Measurements from ENCODE around the gene PARD3. TPM values are rescaled to one million over a fixed set of nuclear protein-coding genes. Genes with fewer than 3 reads are reported as not detected.
A peak's percentile ranks its signal among the peaks of the same experiment; 100 is the strongest.

The PARD3 gene
- total RNA-seq, 1 donor from 2014 or later, result 37.2 TPM

DNA sequence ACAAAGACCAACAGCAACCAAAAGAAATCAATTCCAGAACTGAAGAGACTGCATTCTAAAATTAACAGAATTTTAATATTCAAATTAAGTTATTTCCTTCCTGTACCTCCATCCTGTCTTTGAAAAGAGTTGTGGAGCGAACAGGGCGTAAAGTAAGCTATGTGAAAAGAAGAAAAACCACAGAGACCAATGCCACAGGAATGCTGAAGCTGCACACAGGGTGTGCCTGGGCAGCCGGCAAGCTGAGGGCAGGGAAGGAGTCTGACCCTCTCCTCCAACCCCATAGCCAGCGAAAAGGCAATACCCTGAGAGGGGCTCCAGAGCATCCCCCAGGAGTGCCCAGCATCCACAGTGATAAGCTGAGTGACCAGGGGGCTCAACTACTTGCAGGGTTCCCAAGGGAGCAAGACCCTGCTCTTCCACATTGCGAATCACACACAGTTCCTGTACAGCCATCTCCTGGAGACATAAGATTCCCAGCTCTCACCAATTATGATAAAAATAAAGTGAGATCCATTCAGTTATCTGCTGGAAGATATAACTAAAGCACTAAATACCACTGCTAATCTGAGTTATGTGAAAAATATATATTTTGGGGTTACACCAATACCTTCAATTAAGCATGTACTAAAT is 93.8 kb downstream of the PARD3 start:
- TF ChIP-seq, protein P1, sequence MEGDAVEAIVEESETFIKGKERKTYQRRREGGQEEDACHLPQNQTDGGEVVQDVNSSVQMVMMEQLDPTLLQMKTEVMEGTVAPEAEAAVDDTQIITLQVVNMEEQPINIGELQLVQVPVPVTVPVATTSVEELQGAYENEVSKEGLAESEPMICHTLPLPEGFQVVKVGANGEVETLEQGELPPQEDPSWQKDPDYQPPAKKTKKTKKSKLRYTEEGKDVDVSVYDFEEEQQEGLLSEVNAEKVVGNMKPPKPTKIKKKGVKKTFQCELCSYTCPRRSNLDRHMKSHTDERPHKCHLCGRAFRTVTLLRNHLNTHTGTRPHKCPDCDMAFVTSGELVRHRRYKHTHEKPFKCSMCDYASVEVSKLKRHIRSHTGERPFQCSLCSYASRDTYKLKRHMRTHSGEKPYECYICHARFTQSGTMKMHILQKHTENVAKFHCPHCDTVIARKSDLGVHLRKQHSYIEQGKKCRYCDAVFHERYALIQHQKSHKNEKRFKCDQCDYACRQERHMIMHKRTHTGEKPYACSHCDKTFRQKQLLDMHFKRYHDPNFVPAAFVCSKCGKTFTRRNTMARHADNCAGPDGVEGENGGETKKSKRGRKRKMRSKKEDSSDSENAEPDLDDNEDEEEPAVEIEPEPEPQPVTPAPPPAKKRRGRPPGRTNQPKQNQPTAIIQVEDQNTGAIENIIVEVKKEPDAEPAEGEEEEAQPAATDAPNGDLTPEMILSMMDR (IDR thresholded peaks at IDR 0.05), result no peak
- Mint-ChIP-seq H3K4me1 (ENCODE audit: unreplicated experiment) (peaks cover 34% of the 10 kb centered on the region), H3K27me3 (ENCODE audit: unreplicated experiment) (no peaks in the 10 kb centered on the region), H3K4me3 (ENCODE audit: unreplicated experiment) (peak overlapping the region; percentile 4), H3K36me3 (ENCODE audit: unreplicated experiment) (no peaks in the 10 kb centered on the region), H3K9me3 (ENCODE audit: unreplicated experiment) (no peaks in the 10 kb centered on the region), H3K27ac (ENCODE audit: unreplicated experiment) (peak overlapping the region; percentile 64)
- no peak for DNase-seq (ENCODE audit: extremely low spot score, unreplicated experiment)

DNA sequence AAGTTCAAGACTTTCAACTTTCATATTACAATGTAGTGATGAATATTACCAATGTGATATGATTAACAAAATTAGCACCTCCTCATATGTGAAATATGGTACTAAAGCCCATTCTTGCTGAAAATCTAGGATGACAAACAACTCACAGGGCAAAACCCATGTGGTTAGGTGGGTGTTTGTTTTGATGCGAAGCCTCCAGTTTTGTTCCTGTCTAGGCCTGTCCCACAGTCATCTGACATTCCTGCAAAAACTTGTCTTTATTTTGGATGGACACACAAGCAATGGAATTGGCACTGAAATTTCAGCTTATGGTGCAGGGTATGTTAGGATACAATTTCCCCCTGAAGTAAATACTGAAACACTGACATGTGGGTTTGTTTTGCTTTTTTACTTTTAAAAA is 95.3 kb downstream of the PARD3 start:
- Mint-ChIP-seq H3K4me3 (ENCODE audit: unreplicated experiment) (no peak overlapping the region), H3K9me3 (ENCODE audit: unreplicated experiment) (no peaks in the 10 kb centered on the region), H3K4me1 (ENCODE audit: unreplicated experiment) (peaks cover 33% of the 10 kb centered on the region), H3K27ac (ENCODE audit: unreplicated experiment) (no peak overlapping the region), H3K27me3 (ENCODE audit: unreplicated experiment) (no peaks in the 10 kb centered on the region), H3K36me3 (ENCODE audit: unreplicated experiment) (no peaks in the 10 kb centered on the region)
- no peak for DNase-seq (ENCODE audit: extremely low spot score, unreplicated experiment)
- TF ChIP-seq, protein P1 (IDR thresholded peaks at IDR 0.05), result no peak

DNA sequence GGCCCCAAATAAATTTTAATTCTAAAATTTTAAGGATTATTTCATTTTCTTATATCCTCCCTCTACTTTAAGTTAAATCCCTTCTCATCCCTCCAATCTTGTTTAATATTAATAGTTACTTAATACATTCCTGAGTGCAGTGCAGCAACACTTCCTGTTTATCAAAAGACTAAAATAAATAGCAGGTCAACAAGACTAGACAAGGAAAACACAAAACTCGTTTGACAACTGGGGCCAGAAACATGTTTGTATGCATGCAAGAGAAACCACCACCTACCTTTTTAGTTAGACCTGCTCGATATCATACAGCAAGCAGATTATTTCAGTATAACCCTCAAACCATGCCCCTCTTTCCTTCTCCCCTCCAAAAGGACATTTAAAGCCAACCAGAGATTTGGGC is 95.8 kb downstream of the PARD3 start:
- Mint-ChIP-seq H3K36me3 (ENCODE audit: unreplicated experiment) (no peaks in the 10 kb centered on the region), H3K27me3 (ENCODE audit: unreplicated experiment) (no peaks in the 10 kb centered on the region), H3K27ac (ENCODE audit: unreplicated experiment) (no peak overlapping the region), H3K4me3 (ENCODE audit: unreplicated experiment) (no peak overlapping the region), H3K9me3 (ENCODE audit: unreplicated experiment) (no peaks in the 10 kb centered on the region), H3K4me1 (ENCODE audit: unreplicated experiment) (peaks cover 29% of the 10 kb centered on the region)
- TF ChIP-seq, protein P1 (IDR thresholded peaks at IDR 0.05), result no peak
- no peak for DNase-seq (ENCODE audit: extremely low spot score, unreplicated experiment)

DNA sequence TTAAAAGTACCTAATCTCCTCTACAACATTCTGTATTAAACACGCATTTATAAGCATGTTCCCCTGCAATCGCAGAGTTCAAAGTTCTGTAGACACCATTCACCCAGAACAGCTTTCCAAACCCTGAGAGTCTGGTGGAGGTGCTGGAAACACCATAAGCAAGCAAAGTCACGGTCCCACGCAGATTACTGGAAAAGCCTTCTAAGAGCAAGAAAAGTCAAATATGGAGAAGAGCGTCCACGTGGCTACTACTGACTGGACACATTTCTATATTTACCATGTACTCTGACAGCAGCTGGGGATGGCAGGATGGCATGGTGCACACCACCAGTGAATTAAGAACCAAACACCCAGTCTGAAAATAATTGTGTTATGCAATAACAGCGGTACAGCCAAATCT is 97.7 kb downstream of the PARD3 start:
- H3K4me3 Mint-ChIP-seq (ENCODE audit: unreplicated experiment), result no peak overlapping the region

DNA sequence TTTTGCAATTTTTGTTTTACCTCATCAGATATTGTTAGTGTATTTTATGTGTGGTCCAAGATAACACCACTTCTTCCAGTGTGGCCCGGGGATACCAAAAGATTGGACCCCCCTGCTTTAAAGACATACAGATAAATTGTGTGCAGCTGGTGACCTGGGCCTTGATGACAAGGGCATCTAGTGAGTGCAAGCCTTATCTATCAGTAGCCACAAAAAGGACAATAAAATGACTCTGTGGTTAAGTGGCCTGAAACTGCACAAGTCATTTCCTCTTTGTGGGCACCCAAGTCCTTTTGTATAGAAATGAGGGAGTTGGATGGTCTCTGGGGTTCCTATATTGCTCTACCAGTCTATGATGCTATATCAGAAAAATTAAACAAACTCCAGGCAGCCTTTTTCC is 98.1 kb downstream of the PARD3 start:
- no peak overlapping the region for H3K27ac Mint-ChIP-seq (ENCODE audit: unreplicated experiment)
- no peak for DNase-seq (ENCODE audit: extremely low spot score, unreplicated experiment)
- TF ChIP-seq, protein P1 (IDR thresholded peaks at IDR 0.05), result no peak
- no peaks in the 10 kb centered on the region for H3K36me3 Mint-ChIP-seq (ENCODE audit: unreplicated experiment)
- no peaks in the 10 kb centered on the region for H3K27me3 Mint-ChIP-seq (ENCODE audit: unreplicated experiment)
- H3K9me3 Mint-ChIP-seq (ENCODE audit: unreplicated experiment), result no peaks in the 10 kb centered on the region
- H3K4me1 Mint-ChIP-seq (ENCODE audit: unreplicated experiment), result peaks cover 28% of the 10 kb centered on the region
- H3K4me3 Mint-ChIP-seq (ENCODE audit: unreplicated experiment), result no peak overlapping the region

More for the DNA sequence above, 97.7 kb downstream of the PARD3 start:
- Mint-ChIP-seq H3K36me3 (ENCODE audit: unreplicated experiment) (no peaks in the 10 kb centered on the region), H3K27me3 (ENCODE audit: unreplicated experiment) (no peaks in the 10 kb centered on the region), H3K27ac (ENCODE audit: unreplicated experiment) (no peak overlapping the region), H3K4me1 (ENCODE audit: unreplicated experiment) (peaks cover 28% of the 10 kb centered on the region), H3K9me3 (ENCODE audit: unreplicated experiment) (no peaks in the 10 kb centered on the region)
- TF ChIP-seq, protein P1 (IDR thresholded peaks at IDR 0.05), result no peak
- DNase-seq (ENCODE audit: extremely low spot score, unreplicated experiment), result no peak
